Stimulated activated CD8-positive, alpha-beta memory T cell treated with anti-CD3 and anti-CD28 coated beads, Interleukin-2, amount 100 ng/mL, for 48 hours (primary cell): ENCODE measurements around the gene SLC46A2.

Experiments used
- DNase-seq, 2 donors: peaks; one replicate each; pipeline ENCODE4 v3.0.0-alpha.2; 2020; ENCODE audit warnings: low read depth in 2 of 2

SLC46A2 gene

DNA sequence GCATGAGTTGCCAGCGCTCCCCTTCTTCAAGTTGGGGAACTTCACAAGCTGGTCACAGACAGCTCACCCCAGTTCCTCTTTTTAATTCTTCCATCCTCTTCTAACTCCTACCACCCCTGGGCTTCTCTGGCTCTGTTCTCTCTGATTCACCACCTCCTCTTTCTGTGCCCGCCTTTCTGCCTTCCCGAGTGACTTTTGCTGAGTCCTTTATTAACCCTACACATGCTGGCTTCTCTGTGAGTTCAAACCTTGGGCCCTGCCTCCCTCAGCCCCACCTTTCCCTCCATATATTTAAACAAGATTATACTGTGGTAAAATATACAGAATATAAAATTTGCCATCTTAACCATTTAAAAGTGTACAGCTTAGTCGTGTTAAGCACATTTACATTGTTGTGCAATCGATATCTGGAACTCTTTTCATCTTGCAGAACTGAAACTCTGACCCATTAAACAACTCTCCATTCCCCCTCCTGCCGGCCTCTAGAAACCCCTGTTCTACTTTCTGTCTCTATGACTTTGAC is 32.0 kb downstream of the SLC46A2 start:
- no peak for DNase-seq

DNA sequence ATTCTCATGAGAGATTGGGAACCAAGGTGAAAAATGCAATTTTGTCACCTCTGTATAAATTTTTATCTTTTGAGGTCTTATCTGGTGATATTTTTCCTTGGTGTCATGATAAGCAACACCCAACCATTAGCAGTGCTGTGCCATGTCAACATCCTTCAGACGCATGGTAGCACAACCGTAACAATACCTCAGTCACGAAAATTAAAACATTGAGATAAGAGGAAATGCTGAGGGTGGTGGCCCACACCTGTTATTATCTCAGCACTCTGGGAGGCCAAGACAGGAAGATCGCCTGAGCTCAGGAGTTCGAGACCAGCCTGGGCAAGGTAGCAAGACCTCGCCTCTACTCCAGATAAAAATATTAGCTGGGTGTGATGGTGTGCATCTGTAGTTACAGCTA is 32.7 kb downstream of the SLC46A2 start:
- DNase-seq, result no peak

DNA sequence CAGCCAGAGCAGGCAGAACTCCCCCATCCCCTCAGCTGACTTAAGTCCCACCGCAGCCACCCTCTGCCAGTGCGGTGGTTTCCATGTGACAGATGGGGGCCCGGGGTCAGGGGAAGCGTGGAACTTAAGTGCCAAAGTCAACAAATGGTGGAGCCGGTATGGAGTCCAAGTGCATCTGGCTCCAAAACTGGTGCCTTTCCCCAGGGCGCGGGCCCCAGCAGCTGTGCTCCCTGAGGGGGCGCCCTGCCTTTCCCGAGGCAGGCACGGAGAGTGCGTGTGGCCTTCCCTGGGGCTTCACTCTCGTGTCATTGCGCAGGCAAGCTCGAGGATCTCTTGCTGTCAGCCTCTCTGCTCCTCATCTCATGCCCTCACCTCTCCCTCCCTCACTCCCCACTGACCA is 33.8 kb downstream of the SLC46A2 start:
- DNase-seq, result no peak

DNA sequence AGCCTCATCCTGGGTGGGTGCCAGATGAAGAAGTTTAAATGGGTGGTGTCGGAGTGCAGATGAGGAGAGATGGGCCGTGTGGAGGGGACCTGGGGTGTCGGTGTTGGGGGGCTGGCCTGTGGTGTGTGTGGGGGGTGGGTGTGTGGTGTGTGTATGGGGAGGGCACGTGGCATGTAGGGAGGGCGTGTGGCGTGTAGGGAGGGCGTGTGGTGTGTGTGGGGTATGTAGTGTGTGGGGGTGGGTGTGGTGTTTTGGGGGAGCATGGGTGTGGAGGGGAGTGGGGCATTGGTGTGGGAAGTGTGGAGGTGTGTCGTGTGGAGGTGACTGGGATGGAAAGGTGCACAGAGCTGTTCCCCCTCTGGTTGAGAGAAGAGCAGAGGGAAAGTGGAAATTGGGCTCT is 34.5 kb downstream of the SLC46A2 start:
- no peak for DNase-seq

DNA sequence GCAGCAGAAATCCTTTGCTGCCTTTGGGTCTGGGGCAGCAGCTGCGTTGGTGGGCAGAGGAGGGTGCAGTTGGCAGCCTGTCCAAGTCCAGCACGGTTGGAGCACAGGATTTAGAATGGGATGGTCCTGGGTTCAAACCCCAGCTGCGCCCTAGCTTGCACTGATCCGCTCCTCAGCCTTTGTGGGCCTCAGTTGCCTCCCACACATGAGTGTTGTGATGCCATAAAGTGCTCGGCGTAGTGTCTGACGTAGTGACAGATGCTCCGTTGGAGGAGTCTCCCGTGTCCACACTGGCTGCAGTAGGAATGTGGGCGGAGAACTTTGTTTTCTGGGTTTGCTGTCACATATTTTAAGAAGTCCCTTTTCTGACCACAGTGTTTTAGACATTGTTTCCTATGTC is 36.0 kb downstream of the SLC46A2 start:
- no peak for DNase-seq

DNA sequence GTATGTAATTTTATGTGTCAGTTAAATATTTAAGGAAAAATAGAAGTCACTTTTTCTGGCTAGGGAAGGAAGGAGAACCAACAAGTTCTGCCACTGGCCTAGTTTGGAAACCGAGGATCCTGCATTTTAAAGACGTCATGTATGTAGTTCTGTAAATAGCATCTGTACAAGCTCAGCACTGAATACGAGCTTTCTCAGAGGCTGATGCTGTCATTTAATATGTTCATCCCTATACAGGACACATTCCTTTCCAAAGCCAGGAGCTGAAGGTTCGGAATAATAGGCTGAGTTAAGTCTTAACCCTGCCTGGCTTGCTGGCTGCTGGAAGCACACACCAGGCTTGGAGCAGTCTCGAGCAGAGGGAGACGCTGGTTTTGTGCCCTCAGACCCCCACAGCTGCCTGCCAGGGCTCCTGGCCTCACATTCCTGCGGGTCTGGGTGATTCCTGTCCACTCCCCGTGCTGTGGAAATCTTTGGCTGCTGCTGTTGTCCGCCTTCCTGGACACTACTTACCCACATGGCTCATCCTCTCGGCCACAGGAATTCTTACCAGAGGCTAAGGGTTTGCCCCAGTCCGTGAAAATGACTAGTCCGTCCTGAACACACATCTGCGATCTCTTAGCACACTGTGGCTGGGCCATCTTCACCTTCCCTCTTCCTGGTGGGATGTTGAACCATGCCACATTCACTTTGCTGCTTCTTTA is 36.6 kb downstream of the SLC46A2 start:
- no peak for DNase-seq

DNA sequence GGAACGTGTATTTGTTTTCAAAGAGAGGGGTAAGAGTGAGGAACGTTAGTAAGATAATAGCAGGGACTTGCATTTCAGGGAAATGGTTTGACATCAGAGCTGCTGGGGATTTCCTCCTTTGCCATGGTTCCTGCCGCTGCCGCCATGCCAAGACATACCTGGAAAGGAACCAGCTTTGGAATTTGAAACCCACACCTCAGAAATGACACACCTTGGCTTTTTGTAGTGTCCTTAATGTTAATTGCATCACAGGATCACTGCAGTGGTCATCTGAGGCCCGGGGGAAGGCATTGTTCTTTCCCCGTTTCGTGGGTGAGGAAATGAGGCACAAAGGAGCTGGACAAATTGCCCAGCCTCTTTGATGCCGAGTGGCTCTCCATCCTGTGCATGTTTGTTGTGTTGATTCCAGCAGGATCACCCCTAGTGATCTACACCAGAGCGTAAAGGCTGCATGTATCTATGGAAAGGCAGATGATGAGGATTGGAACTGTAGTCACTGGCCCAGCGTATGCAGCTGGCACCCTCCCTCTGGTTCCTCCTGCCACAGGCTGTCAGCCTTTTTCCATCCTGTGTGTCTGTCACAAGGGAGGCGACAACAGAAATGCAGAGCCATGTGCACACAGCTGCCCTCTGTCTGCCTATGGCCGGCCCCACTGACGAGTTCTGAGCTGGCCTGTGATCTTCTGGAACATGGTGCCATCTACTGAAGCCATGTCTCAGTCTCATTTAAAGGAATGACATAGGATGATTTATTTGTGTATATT is 37.8 kb downstream of the SLC46A2 start:
- DNase-seq, result no peak

DNA sequence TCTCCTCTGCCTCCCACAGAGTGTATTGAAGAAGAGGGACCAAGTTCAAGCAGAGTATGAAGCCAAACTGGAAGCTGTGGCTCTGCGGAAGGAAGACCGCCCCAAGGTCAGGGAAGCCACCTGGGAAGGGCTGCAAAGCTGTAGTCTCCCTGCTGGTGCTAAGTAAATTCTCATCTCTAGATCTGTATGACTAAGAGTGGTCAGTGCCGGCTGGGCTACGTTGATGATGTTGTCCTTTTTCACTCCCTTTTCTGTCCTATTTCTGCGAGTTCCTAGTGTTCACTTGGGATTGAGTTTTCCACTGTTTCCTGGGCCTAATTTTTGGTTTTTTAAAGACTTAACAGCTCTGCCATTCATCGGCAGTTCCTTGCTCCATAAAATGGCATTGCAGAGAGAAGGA is 39.8 kb downstream of the SLC46A2 start:
- no peak for DNase-seq

DNA sequence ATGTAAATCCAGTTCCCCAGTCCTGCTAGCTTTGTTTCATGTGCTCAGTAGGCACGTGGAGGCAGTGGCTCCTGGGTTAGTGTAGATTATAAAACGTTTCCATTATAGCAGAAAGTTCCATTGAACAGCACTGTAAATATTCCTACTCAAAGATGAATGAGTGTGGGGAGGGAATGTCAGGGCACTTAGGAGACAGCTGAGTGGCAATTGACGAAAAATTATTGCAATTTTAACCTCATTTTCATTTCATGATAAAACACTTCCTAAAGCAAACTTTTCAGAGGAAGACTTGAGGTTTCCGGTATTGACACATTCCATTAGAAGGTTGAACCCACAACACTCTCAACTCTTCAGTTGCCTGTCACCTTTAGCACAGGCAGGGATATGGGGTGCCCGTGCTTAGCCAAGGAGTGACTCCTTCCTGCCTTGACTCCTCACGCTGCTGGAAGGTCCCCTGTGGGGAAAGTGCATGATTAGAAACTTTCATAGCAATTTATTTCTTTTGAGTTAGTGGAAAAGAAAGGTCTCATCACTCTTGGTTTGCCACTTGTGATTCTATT is 41.2 kb downstream of the SLC46A2 start:
- no peak for DNase-seq

DNA sequence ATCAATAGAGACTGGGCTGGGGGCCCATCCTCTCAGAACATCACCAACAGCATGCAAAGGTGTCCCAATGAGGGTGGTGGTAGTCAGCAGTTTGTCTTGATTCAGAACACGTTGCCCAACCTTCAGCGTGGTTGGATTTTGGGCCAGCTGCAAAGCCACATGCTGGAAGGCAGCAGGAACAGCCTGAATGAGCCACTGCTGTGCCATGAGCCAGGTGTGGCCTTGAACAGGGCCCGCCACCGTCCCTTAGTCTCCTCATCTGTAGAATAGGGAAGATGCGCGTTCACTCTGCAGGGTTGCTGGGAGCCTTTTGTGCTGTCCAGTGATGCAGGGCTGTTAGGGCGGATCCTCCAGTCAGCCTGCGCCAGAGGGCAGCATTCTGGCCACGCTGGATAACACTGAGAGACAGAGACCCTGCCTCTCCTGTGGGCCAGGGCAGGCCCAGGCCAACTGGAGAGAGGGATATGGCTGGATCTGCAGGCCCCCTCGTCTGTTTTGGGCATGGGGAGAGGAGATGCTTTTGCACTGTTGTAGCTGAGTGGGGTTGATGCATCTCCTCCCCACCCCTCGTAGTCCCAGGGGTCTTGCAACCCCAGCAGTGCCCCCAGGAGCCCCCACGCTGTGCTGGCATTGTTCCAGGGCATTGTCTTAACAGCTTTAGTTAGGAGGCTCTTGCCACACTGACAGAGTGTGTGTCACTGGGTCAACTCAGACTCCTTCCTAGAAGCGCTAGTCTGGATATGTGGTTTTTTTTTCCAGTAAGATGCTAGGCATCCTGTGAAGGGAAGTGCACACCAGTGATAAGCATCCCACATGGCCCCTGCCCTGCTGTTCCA is 42.1 kb downstream of the SLC46A2 start:
- DNase-seq, result no peak

DNA sequence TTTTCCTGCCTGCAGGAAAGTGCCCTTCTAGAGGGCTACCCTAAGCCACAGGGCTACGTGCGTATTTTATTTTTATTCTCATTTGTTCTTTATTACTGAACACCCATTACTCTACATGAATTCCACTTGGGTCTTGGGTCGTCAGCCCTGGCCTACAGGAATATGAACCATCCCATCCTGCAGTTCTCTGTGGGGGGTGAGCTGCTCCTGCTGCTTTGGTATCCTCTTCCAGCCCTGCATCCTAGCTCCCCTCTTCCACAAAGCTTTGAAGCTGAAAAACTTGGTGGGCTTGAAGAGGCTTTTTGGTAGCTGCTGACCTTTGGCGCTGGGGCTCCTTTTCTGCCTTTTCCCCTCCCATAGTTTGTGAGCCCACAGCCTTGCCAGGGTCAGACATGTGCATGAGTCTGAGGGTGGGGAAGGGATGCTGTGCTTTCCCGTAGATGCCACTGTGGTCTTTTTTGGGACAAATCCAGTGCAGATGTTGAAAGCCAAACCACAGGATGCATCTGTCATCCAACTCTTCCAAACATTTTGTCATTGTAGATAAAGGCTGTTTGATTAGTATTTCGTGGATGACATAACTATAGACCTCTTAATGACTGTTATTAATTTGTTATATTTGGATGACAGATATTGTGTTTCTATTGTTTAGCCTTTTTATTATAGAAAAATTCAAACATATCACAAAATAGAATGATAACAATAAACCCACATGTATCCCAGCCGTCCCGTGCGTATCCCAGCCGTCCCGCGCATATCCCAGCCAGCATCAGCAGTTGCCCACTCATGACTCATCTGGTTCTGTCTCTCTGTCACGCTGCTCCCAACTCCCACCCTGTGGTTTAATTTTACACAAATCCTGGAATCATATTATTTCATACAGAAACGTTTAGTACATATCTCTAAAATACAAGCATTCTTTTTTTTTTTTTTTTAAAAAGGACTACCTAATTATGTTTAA is 43.9 kb downstream of the SLC46A2 start:
- DNase-seq, result no peak

DNA sequence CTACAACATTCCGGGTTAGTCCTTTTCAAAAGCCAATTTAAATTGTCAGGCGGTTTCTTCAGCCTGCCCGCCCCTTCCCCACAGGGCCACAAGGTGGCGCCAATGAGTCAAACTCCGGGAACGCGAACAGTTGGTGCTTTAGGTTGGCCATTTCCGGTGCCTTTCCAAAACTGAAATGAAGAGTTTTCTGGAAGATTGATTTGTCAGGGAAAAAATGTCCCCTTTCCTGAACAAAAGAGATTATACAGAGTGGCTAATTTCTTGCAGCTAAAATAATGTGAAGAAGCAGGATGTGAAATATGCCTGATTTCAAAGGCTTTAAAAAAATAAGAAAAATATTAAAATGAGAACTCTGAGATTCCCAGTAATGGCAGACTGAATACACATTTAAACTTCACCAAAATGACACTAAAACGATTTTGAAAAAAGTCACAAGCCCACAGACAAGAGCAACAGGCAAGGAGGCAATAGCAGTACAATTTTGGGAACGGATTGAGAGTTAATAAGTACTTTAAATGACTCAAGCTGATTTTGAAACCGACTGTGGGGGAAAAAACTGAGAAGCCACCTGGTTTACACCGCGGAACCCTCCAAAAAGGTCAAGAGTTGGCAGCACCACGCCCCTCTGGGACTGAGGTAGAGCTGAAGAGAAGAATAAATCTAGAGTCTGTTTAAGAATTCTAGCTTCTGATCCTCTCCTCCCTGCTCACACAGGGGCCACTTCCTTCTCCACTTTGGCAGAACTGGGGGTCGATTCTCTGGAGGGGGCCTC is 45.7 kb downstream of the SLC46A2 start:
- peak; percentile 65 to 68 for DNase-seq

DNA sequence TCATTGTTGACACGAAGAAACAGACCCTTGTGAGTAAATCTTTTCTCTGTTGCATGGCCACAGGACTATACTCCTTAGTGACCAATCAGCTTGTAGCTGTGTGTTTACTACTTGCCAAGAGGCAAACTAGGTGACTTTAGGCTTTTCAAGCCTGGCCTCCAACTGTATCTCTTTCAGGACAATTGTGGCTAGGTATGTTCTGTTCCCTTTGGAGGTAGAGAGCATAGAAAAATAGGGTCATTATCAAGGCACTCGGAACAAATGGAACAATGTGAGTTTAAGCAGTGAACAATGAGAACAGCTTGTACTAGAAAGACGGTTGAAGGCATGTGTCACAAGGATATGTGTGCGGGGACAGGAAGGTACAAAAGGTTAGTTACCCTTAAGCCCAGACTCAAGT is 48.1 kb downstream of the SLC46A2 start:
- no peak for DNase-seq

DNA sequence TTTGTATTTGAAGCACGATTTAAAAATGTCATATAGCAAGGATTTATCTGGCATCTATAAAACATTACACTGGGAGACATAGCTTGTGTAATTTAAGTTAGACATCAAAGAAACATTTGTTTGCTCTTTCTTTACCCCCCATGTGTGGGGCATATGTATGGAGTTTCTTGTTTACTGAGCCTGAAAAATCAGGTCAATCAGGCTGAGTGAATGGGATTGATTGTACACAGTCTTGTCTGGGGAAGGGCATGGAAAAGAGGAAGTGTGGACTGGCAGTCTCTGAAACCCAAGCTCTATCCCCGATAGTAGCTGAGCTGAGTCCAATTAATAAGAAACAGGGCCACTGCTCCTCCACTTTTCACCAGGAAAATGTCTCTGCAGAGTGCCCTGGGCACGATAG is 49.4 kb downstream of the SLC46A2 start:
- DNase-seq, result no peak

DNA sequence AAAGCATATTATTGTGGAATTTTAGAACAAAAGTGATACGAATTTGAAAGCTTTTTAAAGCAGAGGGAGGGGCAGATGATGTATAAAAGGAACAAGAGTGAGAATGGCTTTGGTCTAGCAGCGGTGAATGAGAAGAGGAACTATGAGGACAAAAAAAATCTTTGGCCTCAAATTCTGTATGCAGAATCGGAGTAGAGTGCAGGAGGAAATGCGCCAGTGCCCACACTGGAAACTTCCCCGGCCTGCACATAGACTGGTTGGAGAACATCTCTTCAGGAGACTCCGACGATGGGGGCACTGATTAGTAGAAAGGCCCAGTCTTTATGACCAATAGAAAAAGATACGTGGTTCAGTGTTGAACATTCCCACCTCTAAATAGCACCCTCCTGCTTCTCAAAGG is 51.3 kb downstream of the SLC46A2 start:
- no peak for DNase-seq

DNA sequence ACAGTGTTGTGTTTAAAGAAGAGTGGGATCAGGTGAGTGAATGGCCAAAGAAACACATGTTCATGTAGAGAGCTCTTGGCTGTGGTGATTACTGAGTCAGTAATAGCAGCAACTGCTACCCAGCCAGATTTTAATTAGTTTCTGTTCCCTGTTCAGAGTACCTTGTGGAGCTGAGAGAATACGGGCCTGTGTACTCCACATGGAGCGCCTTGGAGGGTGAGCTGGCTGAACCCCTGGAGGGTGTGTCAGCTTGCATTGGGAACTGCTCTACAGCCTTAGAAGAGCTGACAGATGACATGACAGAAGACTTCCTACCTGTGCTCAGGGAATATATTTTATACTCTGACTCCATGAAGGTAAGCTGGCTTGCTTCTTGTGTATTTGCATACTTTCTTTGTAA is 52.3 kb downstream of the SLC46A2 start:
- no peak for DNase-seq

DNA sequence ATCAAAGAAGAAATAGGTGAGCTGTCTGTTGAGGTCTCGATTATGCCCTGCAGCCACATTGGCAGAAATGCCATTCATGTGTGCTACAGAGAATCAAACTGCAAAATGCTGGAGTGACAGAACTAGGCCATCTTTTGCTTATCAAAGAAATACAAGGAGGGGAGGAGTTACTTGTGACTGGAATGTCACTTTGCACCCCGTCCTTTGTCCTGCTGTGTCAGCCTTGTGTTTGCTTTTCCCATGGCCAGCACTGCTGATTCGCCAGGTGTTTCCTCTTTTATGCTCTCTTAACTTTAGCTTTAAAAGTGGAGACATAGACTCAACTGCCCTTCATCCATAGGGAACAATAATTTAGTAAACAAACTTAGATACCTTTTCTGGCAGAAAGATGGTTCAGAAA is 54.3 kb downstream of the SLC46A2 start:
- no peak for DNase-seq

DNA sequence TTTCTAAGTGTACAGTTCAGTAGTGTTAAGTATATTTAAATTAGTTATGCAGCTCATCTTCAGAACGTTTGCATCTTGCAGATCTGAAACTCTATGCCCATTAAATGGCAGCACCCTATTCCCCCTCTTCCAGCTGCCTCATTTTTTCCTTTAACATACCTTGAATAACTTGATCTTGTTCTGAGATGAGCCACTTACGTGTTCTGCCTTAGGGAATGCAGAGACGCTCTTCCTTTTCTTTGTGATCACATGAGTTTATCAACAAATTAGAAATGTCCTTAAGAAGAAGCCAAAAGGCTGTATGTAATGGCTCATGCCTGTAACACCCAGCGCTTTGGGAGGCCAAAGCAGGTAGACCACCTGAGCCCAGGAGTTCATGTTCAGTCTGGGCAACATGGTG is 57.6 kb downstream of the SLC46A2 start:
- no peak for DNase-seq

DNA sequence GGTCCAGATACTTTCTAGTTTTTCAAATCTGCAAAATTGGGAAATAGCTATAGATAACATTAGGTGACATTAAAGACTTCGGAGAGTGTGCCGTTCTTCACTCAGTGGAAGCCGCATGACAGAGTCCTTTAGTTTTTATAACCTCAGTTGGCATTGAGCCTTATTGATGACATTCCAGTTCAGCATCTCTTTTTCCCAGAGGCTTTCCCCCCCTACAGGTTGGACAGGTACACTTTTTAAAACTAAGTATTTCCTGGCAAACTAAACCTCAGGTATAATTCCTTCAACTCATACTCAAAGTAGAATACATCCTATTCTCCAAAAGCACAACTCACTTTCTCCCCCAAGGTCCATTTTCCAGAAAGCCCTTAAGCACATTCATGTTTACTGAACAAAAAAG is 58.7 kb downstream of the SLC46A2 start:
- DNase-seq, result no peak

DNA sequence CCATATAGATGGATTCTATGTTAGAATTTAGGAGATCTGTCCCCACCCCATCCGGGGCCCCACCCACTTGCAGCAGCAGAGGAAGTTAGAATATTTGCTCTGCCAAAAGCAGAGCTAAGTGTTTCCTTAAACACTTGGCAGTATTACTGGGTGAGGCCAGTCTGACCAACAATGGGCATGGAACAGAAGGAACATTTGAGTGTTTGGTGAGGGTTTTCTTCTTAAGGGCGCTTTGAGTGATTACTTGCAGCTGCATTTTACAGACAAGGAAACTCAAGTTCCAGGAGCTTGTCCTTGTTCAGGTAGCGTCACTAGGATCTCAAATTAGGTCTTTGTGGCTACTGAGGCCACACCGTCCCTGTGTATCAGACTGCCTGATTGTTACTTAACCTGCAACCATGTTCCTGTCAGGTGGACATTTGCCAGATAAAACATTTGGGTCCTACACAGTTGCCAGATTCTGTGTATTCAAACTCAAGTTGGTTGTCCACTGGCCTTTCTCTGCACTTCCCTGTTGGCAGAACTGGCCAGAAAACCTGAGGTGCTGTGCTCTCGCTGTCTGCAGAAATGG is 59.3 kb downstream of the SLC46A2 start:
- no peak for DNase-seq
